ENCODE results near the gene TMEM117.

DNA sequence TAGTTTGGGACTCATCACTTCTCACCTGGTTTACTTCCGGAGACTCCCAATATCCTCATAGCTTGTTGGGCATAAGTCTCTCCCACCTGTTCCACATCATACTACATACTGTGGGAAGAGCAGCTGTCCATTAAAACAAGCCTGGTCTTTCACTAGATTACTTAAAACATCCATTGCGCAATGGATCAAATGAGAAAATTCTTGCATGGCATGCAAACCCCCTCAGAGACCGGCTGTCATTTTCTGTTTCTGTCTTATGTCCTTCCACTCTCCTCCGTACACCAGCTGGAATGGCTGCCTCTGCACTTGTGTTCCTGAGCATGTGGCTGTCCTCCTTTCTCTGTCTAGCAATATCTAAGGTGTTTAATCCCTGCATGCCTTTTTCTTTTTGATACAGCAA is 265.6 kb downstream of the TMEM117 start:
- TF ChIP-seq, protein P1, sequence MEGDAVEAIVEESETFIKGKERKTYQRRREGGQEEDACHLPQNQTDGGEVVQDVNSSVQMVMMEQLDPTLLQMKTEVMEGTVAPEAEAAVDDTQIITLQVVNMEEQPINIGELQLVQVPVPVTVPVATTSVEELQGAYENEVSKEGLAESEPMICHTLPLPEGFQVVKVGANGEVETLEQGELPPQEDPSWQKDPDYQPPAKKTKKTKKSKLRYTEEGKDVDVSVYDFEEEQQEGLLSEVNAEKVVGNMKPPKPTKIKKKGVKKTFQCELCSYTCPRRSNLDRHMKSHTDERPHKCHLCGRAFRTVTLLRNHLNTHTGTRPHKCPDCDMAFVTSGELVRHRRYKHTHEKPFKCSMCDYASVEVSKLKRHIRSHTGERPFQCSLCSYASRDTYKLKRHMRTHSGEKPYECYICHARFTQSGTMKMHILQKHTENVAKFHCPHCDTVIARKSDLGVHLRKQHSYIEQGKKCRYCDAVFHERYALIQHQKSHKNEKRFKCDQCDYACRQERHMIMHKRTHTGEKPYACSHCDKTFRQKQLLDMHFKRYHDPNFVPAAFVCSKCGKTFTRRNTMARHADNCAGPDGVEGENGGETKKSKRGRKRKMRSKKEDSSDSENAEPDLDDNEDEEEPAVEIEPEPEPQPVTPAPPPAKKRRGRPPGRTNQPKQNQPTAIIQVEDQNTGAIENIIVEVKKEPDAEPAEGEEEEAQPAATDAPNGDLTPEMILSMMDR (IDR thresholded peaks at IDR 0.05; ENCODE audit: extremely low read depth in 1 of 2, insufficient read depth in 1 of 2, low read depth in 1 of 2, low read length in 2 of 2), result no peak
- TF ChIP-seq POLR2A (IDR thresholded peaks at IDR 0.05; ENCODE audit: low read depth, low read length) (no peak), EZH2 (IDR thresholded peaks at IDR 0.05; ENCODE audit: borderline replicate concordance, low read depth, low read length, severe bottlenecking) (no peak)

Data from endothelial cell of umbilical vein (primary cell).